IPS DF 4.7 (cell line): ENCODE measurements around the gene ZNF334.

Experiments
- DNase-seq: peaks from one replicate; pipeline ENCODE4 v3.0.0-alpha.2; 2013; ENCODE audit warnings: low spot score; ENCODE audit errors: extremely low read depth

Gene ZNF334

GRCh38 chr20:46546298-46546697 is 32.9 kb upstream of the ZNF334 start:
- DNase-seq = no peak

- DNase-seq = no peak
These were observed 32.4 kb upstream of the ZNF334 start for GRCh38 chr20:46545827-46546138.

GRCh38 chr20:46545077-46545826 is 31.9 kb upstream of the ZNF334 start:
- no peak for DNase-seq

GRCh38 chr20:46544576-46544975 is 31.2 kb upstream of the ZNF334 start:
- DNase-seq = no peak

- DNase-seq = no peak
These were observed 30.6 kb upstream of the ZNF334 start for GRCh38 chr20:46543959-46544358.

- no peak for DNase-seq
These were observed 29.7 kb upstream of the ZNF334 start for GRCh38 chr20:46543033-46543432.

GRCh38 chr20:46541229-46541935 is 28.0 kb upstream of the ZNF334 start:
- DNase-seq = no peak

GRCh38 chr20:46539113-46539512 is 25.8 kb upstream of the ZNF334 start:
- DNase-seq = no peak

- DNase-seq = no peak
These were observed 17.3 kb upstream of the ZNF334 start for GRCh38 chr20:46530640-46531039.

- no peak for DNase-seq
These were observed 10.5 kb upstream of the ZNF334 start for GRCh38 chr20:46523696-46524328.

- no peak for DNase-seq
These were observed 9.7 kb upstream of the ZNF334 start for GRCh38 chr20:46523108-46523507.

GRCh38 chr20:46520976-46521579 is 7.7 kb upstream of the ZNF334 start:
- DNase-seq = peak; percentile 74

- DNase-seq = no peak
These were observed 7.2 kb upstream of the ZNF334 start for GRCh38 chr20:46520540-46520939.

GRCh38 chr20:46519471-46520068 is 6.2 kb upstream of the ZNF334 start:
- DNase-seq = no peak

- no peak for DNase-seq
These were observed 3.8 kb downstream of the ZNF334 start for GRCh38 chr20:46509523-46509922.

GRCh38 chr20:46507760-46508407 is 5.5 kb downstream of the ZNF334 start:
- DNase-seq = no peak

- no peak for DNase-seq
These were observed 7.9 kb downstream of the ZNF334 start for GRCh38 chr20:46505506-46505905.

- no peak for DNase-seq
These were observed 11.4 kb downstream of the ZNF334 start for GRCh38 chr20:46501961-46502360.

- DNase-seq = no peak
These were observed 11.9 kb downstream of the ZNF334 start for GRCh38 chr20:46501337-46501942.

GRCh38 chr20:46494077-46494476 is 19.3 kb downstream of the ZNF334 start:
- DNase-seq = no peak

- no peak for DNase-seq
These were observed 22.0 kb downstream of the ZNF334 start for GRCh38 chr20:46491354-46491753.
